ENCODE data around the gene PLXNA4.

PLXNA4 gene

GRCh38 chr7:132475037-132475668 is 101.1 kb downstream of the PLXNA4 start:
- TF ChIP-seq SPI1 (IDR thresholded peaks at IDR 0.05; ENCODE audit: low read depth, low read length): no peak
- no peak for DNase-seq (ENCODE audit: insufficient read length, low spot score)
- FAIRE-seq: no peak

GRCh38 chr7:132472463-132473120 is 103.7 kb downstream of the PLXNA4 start:
- FAIRE-seq (no peak), DNase-seq (ENCODE audit: insufficient read length, low spot score) (no peak)
- TF ChIP-seq TAF1 (IDR thresholded peaks at IDR 0.05; ENCODE audit: low read depth, low read length) (no peak), PAX5 (IDR thresholded peaks at IDR 0.05; ENCODE audit: insufficient read depth, low read length, severe bottlenecking) (no peak), POU2F2 (IDR thresholded peaks at IDR 0.05; ENCODE audit: low read depth, low read length) (no peak), SPI1 (IDR thresholded peaks at IDR 0.05; ENCODE audit: low read depth, low read length) (no peak), POLR2AphosphoS5 (IDR thresholded peaks at IDR 0.05; ENCODE audit: low read depth, low read length) (no peak), POLR2A (IDR thresholded peaks at IDR 0.05; ENCODE audit: low read depth, low read length) (no peak)

GRCh38 chr7:132471515-132471914 is 104.8 kb downstream of the PLXNA4 start:
- no peak for FAIRE-seq
- no peak for DNase-seq (ENCODE audit: insufficient read length, low spot score)
- no peak for TF ChIP-seq POLR2A (IDR thresholded peaks at IDR 0.05; ENCODE audit: low read depth, low read length)
- no peak for TF ChIP-seq PAX5 (IDR thresholded peaks at IDR 0.05; ENCODE audit: insufficient read depth, low read length, severe bottlenecking)
- no peak for TF ChIP-seq POU2F2 (IDR thresholded peaks at IDR 0.05; ENCODE audit: low read depth, low read length)
- TF ChIP-seq POLR2AphosphoS5 (IDR thresholded peaks at IDR 0.05; ENCODE audit: low read depth, low read length): no peak
- TF ChIP-seq TAF1 (IDR thresholded peaks at IDR 0.05; ENCODE audit: low read depth, low read length): no peak
- TF ChIP-seq SPI1 (IDR thresholded peaks at IDR 0.05; ENCODE audit: low read depth, low read length): no peak

- FAIRE-seq: no peak
- TF ChIP-seq SPI1 (IDR thresholded peaks at IDR 0.05; ENCODE audit: low read depth, low read length): no peak
- TF ChIP-seq POLR2A (IDR thresholded peaks at IDR 0.05; ENCODE audit: low read depth, low read length): no peak
- no peak for TF ChIP-seq TAF1 (IDR thresholded peaks at IDR 0.05; ENCODE audit: low read depth, low read length)
- no peak for TF ChIP-seq POLR2AphosphoS5 (IDR thresholded peaks at IDR 0.05; ENCODE audit: low read depth, low read length)
- no peak for TF ChIP-seq POU2F2 (IDR thresholded peaks at IDR 0.05; ENCODE audit: low read depth, low read length)
- no peak for TF ChIP-seq PAX5 (IDR thresholded peaks at IDR 0.05; ENCODE audit: insufficient read depth, low read length, severe bottlenecking)
- DNase-seq (ENCODE audit: insufficient read length, low spot score): no peak
These were observed 106.6 kb downstream of the PLXNA4 start for GRCh38 chr7:132469681-132470080.

GRCh38 chr7:132469264-132469663 is 107.0 kb downstream of the PLXNA4 start:
- TF ChIP-seq PAX5 (IDR thresholded peaks at IDR 0.05; ENCODE audit: insufficient read depth, low read length, severe bottlenecking) (no peak), SPI1 (IDR thresholded peaks at IDR 0.05; ENCODE audit: low read depth, low read length) (no peak), TAF1 (IDR thresholded peaks at IDR 0.05; ENCODE audit: low read depth, low read length) (no peak), POU2F2 (IDR thresholded peaks at IDR 0.05; ENCODE audit: low read depth, low read length) (no peak), POLR2AphosphoS5 (IDR thresholded peaks at IDR 0.05; ENCODE audit: low read depth, low read length) (no peak), POLR2A (IDR thresholded peaks at IDR 0.05; ENCODE audit: low read depth, low read length) (no peak)
- DNase-seq (ENCODE audit: insufficient read length, low spot score) (no peak), FAIRE-seq (no peak)

- DNase-seq (ENCODE audit: insufficient read length, low spot score) (no peak), FAIRE-seq (no peak)
- TF ChIP-seq POLR2AphosphoS5 (IDR thresholded peaks at IDR 0.05; ENCODE audit: low read depth, low read length) (no peak), PAX5 (IDR thresholded peaks at IDR 0.05; ENCODE audit: insufficient read depth, low read length, severe bottlenecking) (no peak), POLR2A (IDR thresholded peaks at IDR 0.05; ENCODE audit: low read depth, low read length) (no peak), SPI1 (IDR thresholded peaks at IDR 0.05; ENCODE audit: low read depth, low read length) (no peak), TAF1 (IDR thresholded peaks at IDR 0.05; ENCODE audit: low read depth, low read length) (no peak), POU2F2 (IDR thresholded peaks at IDR 0.05; ENCODE audit: low read depth, low read length) (no peak)
These were observed 109.9 kb downstream of the PLXNA4 start for GRCh38 chr7:132466367-132466766.

GRCh38 chr7:132465516-132465915 is 110.8 kb downstream of the PLXNA4 start:
- TF ChIP-seq TAF1 (IDR thresholded peaks at IDR 0.05; ENCODE audit: low read depth, low read length): no peak
- TF ChIP-seq POU2F2 (IDR thresholded peaks at IDR 0.05; ENCODE audit: low read depth, low read length): no peak
- TF ChIP-seq POLR2AphosphoS5 (IDR thresholded peaks at IDR 0.05; ENCODE audit: low read depth, low read length): no peak
- TF ChIP-seq SPI1 (IDR thresholded peaks at IDR 0.05; ENCODE audit: low read depth, low read length): no peak
- TF ChIP-seq POLR2A (IDR thresholded peaks at IDR 0.05; ENCODE audit: low read depth, low read length): no peak
- TF ChIP-seq PAX5 (IDR thresholded peaks at IDR 0.05; ENCODE audit: insufficient read depth, low read length, severe bottlenecking): no peak
- DNase-seq (ENCODE audit: insufficient read length, low spot score): no peak
- FAIRE-seq: no peak

- no peak for DNase-seq (ENCODE audit: insufficient read length, low spot score)
- TF ChIP-seq TAF1 (IDR thresholded peaks at IDR 0.05; ENCODE audit: low read depth, low read length): no peak
- no peak for TF ChIP-seq PAX5 (IDR thresholded peaks at IDR 0.05; ENCODE audit: insufficient read depth, low read length, severe bottlenecking)
- TF ChIP-seq POU2F2 (IDR thresholded peaks at IDR 0.05; ENCODE audit: low read depth, low read length): no peak
- TF ChIP-seq POLR2AphosphoS5 (IDR thresholded peaks at IDR 0.05; ENCODE audit: low read depth, low read length): no peak
- no peak for TF ChIP-seq POLR2A (IDR thresholded peaks at IDR 0.05; ENCODE audit: low read depth, low read length)
- no peak for TF ChIP-seq SPI1 (IDR thresholded peaks at IDR 0.05; ENCODE audit: low read depth, low read length)
- no peak for FAIRE-seq
These were observed 111.5 kb downstream of the PLXNA4 start for GRCh38 chr7:132464740-132465139.

GRCh38 chr7:132463922-132464321 is 112.3 kb downstream of the PLXNA4 start:
- DNase-seq (ENCODE audit: insufficient read length, low spot score) (no peak), FAIRE-seq (no peak)
- TF ChIP-seq PAX5 (IDR thresholded peaks at IDR 0.05; ENCODE audit: insufficient read depth, low read length, severe bottlenecking) (no peak), SPI1 (IDR thresholded peaks at IDR 0.05; ENCODE audit: low read depth, low read length) (no peak), POLR2AphosphoS5 (IDR thresholded peaks at IDR 0.05; ENCODE audit: low read depth, low read length) (no peak), POU2F2 (IDR thresholded peaks at IDR 0.05; ENCODE audit: low read depth, low read length) (no peak), POLR2A (IDR thresholded peaks at IDR 0.05; ENCODE audit: low read depth, low read length) (no peak), TAF1 (IDR thresholded peaks at IDR 0.05; ENCODE audit: low read depth, low read length) (no peak)
